Small intestine (tissue), 7 donors: ENCODE measurements around the gene C17orf114. TPM values are rescaled to one million over a fixed set of nuclear protein-coding genes. Genes with fewer than 3 reads are reported as not detected.

Experiments
- DNase-seq, 2 donors: peaks; one replicate each; pipeline versions ENCODE4 v3.0.0 to v3.0.0-alpha.2; 2013
- FAIRE-seq: peaks from 2 replicates; lab custom pipeline; 2012; peaks lifted over from hg19 to GRCh38; lab: Jason Lieb, UNC
- H3K27ac ChIP-seq, 3 donors: one replicate each; pipeline ENCODE4 v1.5.1; 2013; ENCODE audit warnings: low read length in 2 of 3, mild to moderate bottlenecking in 2 of 3, control low read depth in 1 of 3, inconsistent platforms in 1 of 3, low read depth in 1 of 3, moderate library complexity in 1 of 3
- H3K27me3 ChIP-seq, 3 donors: one replicate each; pipeline ENCODE4 v1.6.1; 2013; ENCODE audit warnings: low read length in 3 of 3, inconsistent platforms in 1 of 3; ENCODE audit not compliant: control insufficient read depth in 3 of 3, insufficient read depth in 3 of 3
- H3K36me3 ChIP-seq, 3 donors: one replicate each; pipeline ENCODE4 v1.6.1; 2013; ENCODE audit warnings: low read length in 3 of 3, inconsistent platforms in 1 of 3, low read depth in 1 of 3, mild to moderate bottlenecking in 1 of 3, moderate library complexity in 1 of 3; ENCODE audit not compliant: control insufficient read depth in 3 of 3, insufficient read depth in 2 of 3
- H3K4me1 ChIP-seq, 3 donors: one replicate each; pipeline ENCODE4 v1.6.1; 2013; ENCODE audit warnings: low read length in 2 of 3, inconsistent platforms in 1 of 3, low read depth in 1 of 3, mild to moderate bottlenecking in 1 of 3, moderate library complexity in 1 of 3; ENCODE audit not compliant: control insufficient read depth in 3 of 3, insufficient read depth in 2 of 3
- H3K4me3 ChIP-seq, 3 donors: one replicate each; pipeline ENCODE4 v1.5.1; 2013; ENCODE audit warnings: low read length in 3 of 3, control low read depth in 1 of 3, inconsistent platforms in 1 of 3, low read depth in 1 of 3, mild to moderate bottlenecking in 1 of 3, moderate library complexity in 1 of 3
- H3K9me3 ChIP-seq, 2 donors: one replicate each; pipeline ENCODE4 v1.6.1; 2013; ENCODE audit warnings: low read depth in 1 of 2, low read length in 1 of 2; ENCODE audit not compliant: control insufficient read depth in 2 of 2, insufficient read depth in 1 of 2
- WGBS, 3 donors: extraction: QIAGEN DNeasy Blood & Tissue Kit; methylation state at CpG; one replicate each; pipeline ENCODE4 v1.1.7; 2013; 5-methylcytosine and 5-hydroxymethylcytosine counted together
- polyA plus RNA-seq, 4 donors: library from polyadenylated mRNA; stranded (reverse) in 3 of 4; unstranded in 1 of 4; fragments of 200-250 nt in 3 of 4; fragments of 120-200 nt in 1 of 4; gene quantifications; one replicate each; pipeline versions ENCODE4 v1.2.1 to v1.2.3, GENCODE V29; 2013
- donor health status: healthy with polysubstance abuse.
- donor health status: control.
- donor health status: control.
- donor health status: Bipolar disorder and iron deficiency.
- donor health status: healthy.

Gene C17orf114

GRCh38 chr17:4753392-4753791, 48.7 kb downstream of the C17orf114 start:
- no peaks in the 10 kb centered on the region for H3K9me3 ChIP-seq

GRCh38 chr17:4751932-4752331, 50.2 kb downstream of the C17orf114 start:
- H3K4me1 ChIP-seq = no peaks in the 10 kb centered on the region
- DNase-seq (no peak), FAIRE-seq (no peak)
- peaks cover 0 to 10% (median 6%) of the 10 kb centered on the region in 3 donors for H3K27me3 ChIP-seq
- H3K4me3 ChIP-seq = no peak overlapping the region
- WGBS, 3 donors = 64 to 75% (median 68%) methylated on average over 5 of the region's 5 CpGs
- no peaks in the 10 kb centered on the region for H3K9me3 ChIP-seq
- H3K36me3 ChIP-seq = no peaks in the 10 kb centered on the region
- no peak overlapping the region for H3K27ac ChIP-seq

More at GRCh38 chr17:4753392-4753791, 48.7 kb downstream of the C17orf114 start:
- 79 to 90% (median 88%) methylated on average over 1 of the region's 1 CpG for WGBS, 3 donors
- H3K36me3 ChIP-seq = no peaks in the 10 kb centered on the region
- H3K27me3 ChIP-seq = peaks cover 0 to 10% (median 6%) of the 10 kb centered on the region in 3 donors
- no peak overlapping the region for H3K4me3 ChIP-seq
- no peaks in the 10 kb centered on the region for H3K4me1 ChIP-seq
- H3K27ac ChIP-seq = no peak overlapping the region
- FAIRE-seq (no peak), DNase-seq (no peak)

Other genes starting within 250 kb of the C17orf114 start
- 10 to 100 TPM; 15.0 to 43.5 (median 25.1) TPM for gene MYBBP1A, start 246.9 kb downstream of the C17orf114 start, polyA plus RNA-seq
- 10 to 100 TPM in 3 of 4 donors, 1 to 10 TPM in 1; 4.5 to 63.9 (median 21.4) TPM for gene GGT6, start 241.8 kb downstream of the C17orf114 start, polyA plus RNA-seq
- 10 to 100 TPM in 1 of 4 donors, 1 to 10 TPM in 1, not detected in 2; 1.5 to 10.4 TPM for gene SMTNL2, start 217.8 kb downstream of the C17orf114 start, polyA plus RNA-seq
- gene ALOX15, start 160.7 kb downstream of the C17orf114 start, polyA plus RNA-seq = under 1 TPM in 3 of 4 donors, not detected in 1; 0.15 to 0.49 (median 0.27) TPM
- 10 to 100 TPM in 2 of 4 donors, 1 to 10 TPM in 2; 7.3 to 57.7 (median 15.2) TPM for gene PELP1, start 98.2 kb downstream of the C17orf114 start, polyA plus RNA-seq
- gene ARRB2, start 91.7 kb downstream of the C17orf114 start, polyA plus RNA-seq = 100 to 1,000 TPM in 3 of 4 donors, 10 to 100 TPM in 1; 43.8 to 131 (median 110) TPM
- 10 to 100 TPM; 36.3 to 61.1 (median 42.7) TPM for gene MED11, start 70.9 kb downstream of the C17orf114 start, polyA plus RNA-seq
- 10 to 100 TPM in 2 of 4 donors, 1 to 10 TPM in 2; 2.0 to 13.5 (median 7.7) TPM for gene ZMYND15, start 62.5 kb downstream of the C17orf114 start, polyA plus RNA-seq
- 10 to 100 TPM; 37.5 to 77.8 (median 48.1) TPM for gene CXCL16, start 62.4 kb downstream of the C17orf114 start, polyA plus RNA-seq
- 100 to 1,000 TPM in 2 of 4 donors, 10 to 100 TPM in 2; 27.8 to 503 (median 282) TPM for gene TM4SF5, start 30.4 kb downstream of the C17orf114 start, polyA plus RNA-seq
- gene VMO1, start 16.0 kb downstream of the C17orf114 start, polyA plus RNA-seq = 1 to 10 TPM; 1.3 to 6.9 (median 4.2) TPM
- gene GLTPD2, start 13.4 kb downstream of the C17orf114 start, polyA plus RNA-seq = 10 to 100 TPM in 3 of 4 donors, 1 to 10 TPM in 1; 4.2 to 49.4 (median 33.8) TPM
- gene PSMB6, start 6.2 kb downstream of the C17orf114 start, polyA plus RNA-seq = 100 to 1,000 TPM in 3 of 4 donors, 10 to 100 TPM in 1; 87.8 to 219 (median 174) TPM
- 10 to 100 TPM in 2 of 4 donors, 1 to 10 TPM in 2; 9.2 to 18.8 (median 10.7) TPM for gene PLD2, start 4.8 kb upstream of the C17orf114 start, polyA plus RNA-seq
- gene MINK1, start 31.0 kb upstream of the C17orf114 start, polyA plus RNA-seq = 100 to 1,000 TPM in 1 of 4 donors, 10 to 100 TPM in 3; 49.2 to 110 (median 64.7) TPM
- gene C17orf107, start 97.2 kb upstream of the C17orf114 start, polyA plus RNA-seq = 1 to 10 TPM in 2 of 4 donors, under 1 TPM in 2; 0.45 to 2.2 (median 1.2) TPM
- gene CHRNE, start 100.8 kb upstream of the C17orf114 start, polyA plus RNA-seq = under 1 TPM; 0.27 to 0.66 (median 0.41) TPM
- 1 to 10 TPM in 1 of 4 donors, under 1 TPM in 1, not detected in 2; 0.06 to 1.4 TPM for gene GP1BA, start 129.9 kb upstream of the C17orf114 start, polyA plus RNA-seq
- 10 to 100 TPM; 46.1 to 79.2 (median 60.8) TPM for gene SLC25A11, start 137.7 kb upstream of the C17orf114 start, polyA plus RNA-seq
- 100 to 1,000 TPM; 108 to 132 (median 123) TPM for gene RNF167, start 137.9 kb upstream of the C17orf114 start, polyA plus RNA-seq
- 1,000 to 10,000 TPM in 1 of 4 donors, 100 to 1,000 TPM in 3; 501 to 1,180 (median 908) TPM for gene PFN1, start 146.2 kb upstream of the C17orf114 start, polyA plus RNA-seq
- gene ENO3, start 148.8 kb upstream of the C17orf114 start, polyA plus RNA-seq = 10 to 100 TPM; 10.7 to 98.0 (median 27.5) TPM
- 100 to 1,000 TPM in 1 of 4 donors, 10 to 100 TPM in 3; 76.7 to 101 (median 80.0) TPM for gene SPAG7, start 165.5 kb upstream of the C17orf114 start, polyA plus RNA-seq
- gene CAMTA2, start 185.3 kb upstream of the C17orf114 start, polyA plus RNA-seq = 10 to 100 TPM; 34.1 to 93.7 (median 58.6) TPM
- 1 to 10 TPM; 2.1 to 4.9 (median 4.0) TPM for gene INCA1, start 195.2 kb upstream of the C17orf114 start, polyA plus RNA-seq
- gene KIF1C, start 195.6 kb upstream of the C17orf114 start, polyA plus RNA-seq = 100 to 1,000 TPM in 1 of 4 donors, 10 to 100 TPM in 3; 67.4 to 141 (median 82.5) TPM
- 10 to 100 TPM in 3 of 4 donors, 1 to 10 TPM in 1; 1.9 to 44.5 (median 29.5) TPM for gene SLC52A1, start 233.1 kb upstream of the C17orf114 start, polyA plus RNA-seq